GM19324 (cell line): ENCODE results near the gene CDKN1A.

ENCODE experiments used
- ATAC-seq: cut with Tn5 transposase; IDR thresholded peaks from one replicate; pipeline ENCODE4 v1.9.1; 2021; ENCODE audit warnings: mild to moderate bottlenecking, moderate library complexity; ENCODE audit not compliant: unreplicated experiment, low FRiP score

The CDKN1A gene

GRCh38 chr6:36676141-36677058, 2.1 kb upstream of the CDKN1A start:
- ATAC-seq = no peak

- no peak for ATAC-seq
Observed at GRCh38 chr6:36677059-36677749, 1.3 kb upstream of the CDKN1A start.

- ATAC-seq = no peak
Observed at GRCh38 chr6:36677753-36678487, 594 bp upstream of the CDKN1A start.

DNA sequence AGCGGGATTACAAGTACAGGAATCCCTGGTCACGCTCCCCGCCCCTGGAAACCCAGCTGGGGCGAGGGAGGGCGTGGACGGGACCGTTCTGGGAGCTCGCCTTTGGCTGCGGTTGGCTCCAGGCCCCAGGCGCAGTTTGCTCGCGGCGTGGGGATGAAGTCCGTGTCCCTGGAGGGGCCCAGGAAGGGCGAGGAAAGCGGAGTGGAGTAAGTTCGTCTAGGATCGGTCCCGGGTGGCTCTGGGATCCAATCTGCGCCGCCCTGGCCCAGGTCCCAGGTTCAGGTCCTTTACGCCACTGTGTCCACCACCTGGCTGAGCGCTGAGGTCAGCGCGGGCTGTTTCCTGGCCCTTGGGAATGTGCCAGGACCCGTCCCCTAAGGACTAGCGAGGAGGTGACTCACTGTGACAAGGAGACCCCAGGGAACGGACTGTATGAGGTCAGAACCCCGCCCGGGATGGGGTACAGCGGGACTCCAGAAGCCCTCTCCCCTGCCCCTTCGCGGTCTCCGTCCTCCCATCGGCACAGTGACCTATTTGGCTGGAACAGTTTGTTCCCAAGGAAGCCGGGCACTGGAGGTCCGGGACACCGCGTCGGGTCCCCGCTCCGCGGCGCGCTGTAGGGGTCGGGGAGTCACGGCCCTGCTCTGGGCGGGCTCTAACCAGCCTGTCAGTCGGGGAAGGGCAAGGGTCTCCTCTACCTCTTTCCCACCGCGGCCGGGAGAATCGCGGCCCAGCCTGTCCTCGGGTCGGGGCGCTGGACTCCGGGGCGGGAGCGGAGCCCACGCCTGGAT, 724 bp downstream of the CDKN1A start:
- peak; percentile 0 for ATAC-seq

DNA sequence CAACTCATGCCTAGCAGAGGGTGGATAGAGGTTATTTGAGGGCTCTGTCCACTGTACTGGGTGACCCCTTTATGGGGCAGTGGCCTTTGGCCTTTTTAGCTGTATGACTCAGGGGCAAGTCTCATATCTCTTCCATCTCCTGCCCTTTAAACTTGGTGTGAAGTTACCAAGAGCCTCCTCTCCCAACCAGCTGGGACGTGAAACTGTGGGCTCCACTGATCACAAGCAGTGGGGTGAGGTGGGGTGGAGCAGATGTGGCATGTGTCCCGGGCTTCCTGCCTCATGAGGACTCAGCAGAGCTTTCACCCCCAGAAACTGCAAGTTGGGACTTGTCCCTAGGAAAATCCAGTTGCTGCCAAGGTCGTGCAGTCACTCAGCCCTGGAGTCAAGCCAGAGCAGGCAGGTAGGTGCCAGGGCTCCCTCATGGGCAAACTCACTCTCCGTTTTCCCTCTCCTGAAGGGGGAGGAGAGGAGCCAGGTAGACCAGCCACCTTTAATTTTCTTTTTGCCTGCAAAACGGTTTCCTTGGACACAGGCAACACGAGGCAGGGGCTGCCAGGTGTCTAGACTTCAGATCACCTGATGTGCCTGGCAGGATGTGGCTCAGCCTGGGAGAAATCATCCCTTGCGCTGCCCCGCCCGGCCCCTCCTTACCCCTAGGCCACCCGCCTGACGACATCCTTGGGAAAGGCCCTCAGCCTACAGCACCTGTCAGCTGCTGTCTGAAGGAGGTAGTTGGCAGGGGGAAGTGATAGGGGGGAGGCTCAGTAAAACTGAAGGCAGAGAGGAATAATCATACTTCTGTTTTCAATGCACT, 4.0 kb downstream of the CDKN1A start:
- no peak for ATAC-seq

DNA sequence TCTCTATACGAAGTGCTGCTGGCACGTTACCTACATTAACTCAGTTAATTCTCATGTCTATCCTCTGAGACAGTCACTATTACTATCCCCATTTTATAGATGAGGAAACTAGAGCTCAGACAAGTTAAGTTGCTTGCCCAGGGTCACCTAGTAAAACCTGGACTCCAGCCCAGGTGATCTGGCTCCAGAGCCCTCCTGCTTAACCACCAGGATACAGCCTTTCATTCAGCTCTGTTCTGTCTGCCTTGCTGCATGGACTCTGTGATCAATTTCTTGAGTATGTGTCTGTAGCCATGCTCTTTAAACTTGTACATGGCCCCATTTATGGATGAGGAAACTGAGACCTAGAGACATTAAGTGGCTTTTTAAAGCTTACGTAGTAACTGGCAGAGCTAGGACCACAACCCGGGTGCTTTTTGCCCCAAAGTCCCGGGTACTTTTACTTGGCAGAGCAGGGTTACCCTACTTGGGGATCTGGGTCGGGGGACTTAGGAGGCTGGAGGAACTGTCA, 4.7 kb downstream of the CDKN1A start:
- ATAC-seq = no peak

DNA sequence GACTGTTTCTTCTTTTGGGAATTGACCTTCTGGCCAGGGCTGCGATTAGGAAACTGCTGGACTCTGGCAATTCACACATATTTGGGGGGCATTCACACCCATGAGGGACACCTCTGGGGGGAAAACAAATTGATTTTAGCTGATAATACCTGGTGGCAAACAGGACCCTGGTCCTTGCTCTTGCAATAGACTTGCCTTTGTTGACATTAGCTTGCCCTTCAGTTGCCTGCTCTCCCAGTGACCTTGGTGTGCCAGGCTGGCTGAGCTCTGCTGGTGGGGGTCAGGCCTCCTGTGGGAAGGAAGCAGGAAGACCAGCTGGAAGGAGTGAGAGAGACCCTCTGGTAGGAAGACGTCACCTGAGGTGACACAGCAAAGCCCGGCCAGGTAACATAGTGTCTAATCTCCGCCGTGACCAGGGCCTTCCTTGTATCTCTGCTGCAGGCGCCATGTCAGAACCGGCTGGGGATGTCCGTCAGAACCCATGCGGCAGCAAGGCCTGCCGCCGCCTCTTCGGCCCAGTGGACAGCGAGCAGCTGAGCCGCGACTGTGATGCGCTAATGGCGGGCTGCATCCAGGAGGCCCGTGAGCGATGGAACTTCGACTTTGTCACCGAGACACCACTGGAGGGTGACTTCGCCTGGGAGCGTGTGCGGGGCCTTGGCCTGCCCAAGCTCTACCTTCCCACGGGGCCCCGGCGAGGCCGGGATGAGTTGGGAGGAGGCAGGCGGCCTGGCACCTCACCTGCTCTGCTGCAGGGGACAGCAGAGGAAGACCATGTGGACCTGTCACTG, 5.3 kb downstream of the CDKN1A start:
- no peak for ATAC-seq

DNA sequence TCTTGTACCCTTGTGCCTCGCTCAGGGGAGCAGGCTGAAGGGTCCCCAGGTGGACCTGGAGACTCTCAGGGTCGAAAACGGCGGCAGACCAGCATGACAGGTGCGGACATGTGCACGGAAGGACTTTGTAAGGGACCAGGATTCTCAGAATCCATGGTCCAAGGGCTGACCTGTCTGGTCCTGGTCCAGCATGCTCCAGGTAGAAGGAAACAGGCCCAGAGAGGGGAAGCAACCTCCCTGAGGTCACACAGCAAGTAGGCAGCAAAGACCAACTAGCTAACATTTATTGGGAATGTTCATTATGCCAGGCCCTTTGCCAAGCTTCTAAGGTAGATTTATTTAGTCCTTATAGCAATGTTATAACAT, 5.9 kb downstream of the CDKN1A start:
- ATAC-seq = no peak

DNA sequence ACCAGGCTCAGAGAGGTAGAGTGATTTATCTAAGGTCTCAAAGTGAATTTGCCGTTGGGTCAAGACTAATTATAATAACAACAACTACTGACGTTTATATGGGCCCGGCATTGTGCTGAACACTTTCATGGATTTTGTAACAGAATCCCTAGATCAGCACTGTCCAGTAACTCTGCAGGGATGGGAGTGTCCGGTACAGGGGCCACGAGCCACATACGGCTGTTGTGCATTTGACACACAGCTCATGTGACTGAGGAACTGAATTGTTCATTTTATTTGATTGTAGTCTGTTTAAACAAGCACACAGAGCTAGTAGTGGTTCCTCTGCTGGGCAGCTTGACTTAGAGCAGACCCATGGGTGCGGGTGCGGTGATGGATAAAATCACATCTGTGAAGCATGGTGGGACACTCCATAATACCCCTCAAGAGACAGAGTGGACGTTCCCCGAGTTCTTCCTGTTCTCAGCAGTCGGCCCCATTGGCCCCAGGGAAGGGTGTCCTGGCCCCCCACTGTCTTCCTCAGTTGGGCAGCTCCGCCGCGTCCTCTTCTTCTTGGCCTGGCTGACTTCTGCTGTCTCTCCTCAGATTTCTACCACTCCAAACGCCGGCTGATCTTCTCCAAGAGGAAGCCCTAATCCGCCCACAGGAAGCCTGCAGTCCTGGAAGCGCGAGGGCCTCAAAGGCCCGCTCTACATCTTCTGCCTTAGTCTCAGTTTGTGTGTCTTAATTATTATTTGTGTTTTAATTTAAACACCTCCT, 6.8 kb downstream of the CDKN1A start:
- ATAC-seq = no peak

- ATAC-seq = no peak
Observed at GRCh38 chr6:36685926-36686667, 7.6 kb downstream of the CDKN1A start.

- no peak for ATAC-seq
Observed at GRCh38 chr6:36686668-36687513, 8.4 kb downstream of the CDKN1A start.

GRCh38 chr6:36688063-36688738, 9.7 kb downstream of the CDKN1A start:
- no peak for ATAC-seq

DNA sequence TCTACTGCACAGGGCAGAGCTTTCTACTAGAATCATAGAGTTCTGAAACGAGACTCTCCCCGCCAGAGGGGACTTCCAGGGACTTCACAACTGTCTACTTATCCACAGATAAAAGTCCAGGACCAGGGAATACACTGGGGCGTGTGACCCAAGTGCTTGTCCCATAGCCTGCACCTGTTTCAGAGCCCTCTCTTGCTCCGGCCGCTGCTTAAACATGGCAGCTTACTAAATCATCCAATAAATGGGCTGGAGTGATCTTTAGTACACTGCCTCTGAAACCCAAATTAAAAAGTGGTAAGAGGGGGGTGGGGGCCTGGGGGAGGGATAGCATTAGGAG, 10.2 kb downstream of the CDKN1A start:
- no peak for ATAC-seq

- no peak for ATAC-seq
Observed at GRCh38 chr6:36691011-36691410, 12.5 kb downstream of the CDKN1A start.

DNA sequence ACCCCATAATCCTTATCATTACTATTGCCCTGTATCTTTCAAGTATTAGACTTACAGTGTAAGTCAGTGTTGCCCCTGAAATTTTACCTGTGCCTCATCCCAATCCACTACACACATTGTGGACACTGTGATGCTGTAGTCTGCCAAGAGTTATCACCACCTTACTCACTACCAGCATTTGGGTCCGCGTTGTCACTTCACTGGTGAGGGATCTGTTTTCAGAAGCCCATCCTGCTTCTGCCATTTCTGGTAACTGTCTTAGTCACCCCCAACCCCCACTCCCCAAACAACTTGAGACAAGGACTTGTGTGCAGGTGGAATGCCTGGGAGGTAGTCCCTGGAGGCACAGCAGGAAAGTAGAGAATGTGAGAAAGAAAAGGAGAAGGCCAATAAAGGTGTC, 13.1 kb downstream of the CDKN1A start:
- ATAC-seq = no peak

GRCh38 chr6:36692220-36692619, 13.7 kb downstream of the CDKN1A start:
- no peak for ATAC-seq
